Measurements from ENCODE around the gene KAZN.

The KAZN gene

GRCh38 chr1:14705824-14706223 is 107.3 kb downstream of the KAZN start:
- no peak for FAIRE-seq
- no peak for DNase-seq (ENCODE audit: insufficient read length, low spot score)

- FAIRE-seq (no peak), DNase-seq (ENCODE audit: insufficient read length, low spot score) (no peak)
These were observed 108.1 kb downstream of the KAZN start for GRCh38 chr1:14706631-14707030.

GRCh38 chr1:14707531-14708445 is 109.3 kb downstream of the KAZN start:
- no peak for DNase-seq (ENCODE audit: insufficient read length, low spot score)
- no peak for FAIRE-seq

- FAIRE-seq = no peak
- DNase-seq (ENCODE audit: insufficient read length, low spot score) = no peak
These were observed 111.8 kb downstream of the KAZN start for GRCh38 chr1:14710331-14710730.

GRCh38 chr1:14712136-14712535 is 113.7 kb downstream of the KAZN start:
- no peak for FAIRE-seq

GRCh38 chr1:14713077-14713476 is 114.6 kb downstream of the KAZN start:
- DNase-seq (ENCODE audit: insufficient read length, low spot score) (no peak), FAIRE-seq (no peak)

More at GRCh38 chr1:14712136-14712535, 113.7 kb downstream of the KAZN start:
- DNase-seq (ENCODE audit: insufficient read length, low spot score) = no peak

GRCh38 chr1:14715266-14715665 is 116.8 kb downstream of the KAZN start:
- no peak for FAIRE-seq
- DNase-seq (ENCODE audit: insufficient read length, low spot score) = no peak

- DNase-seq (ENCODE audit: insufficient read length, low spot score) (no peak), FAIRE-seq (no peak)
These were observed 117.3 kb downstream of the KAZN start for GRCh38 chr1:14715802-14716201.

GRCh38 chr1:14716474-14716873 is 118.0 kb downstream of the KAZN start:
- DNase-seq (ENCODE audit: insufficient read length, low spot score) (no peak), FAIRE-seq (no peak)

- FAIRE-seq = no peak
- DNase-seq (ENCODE audit: insufficient read length, low spot score) = no peak
These were observed 120.0 kb downstream of the KAZN start for GRCh38 chr1:14718476-14718875.

GRCh38 chr1:14723401-14723800 is 124.9 kb downstream of the KAZN start:
- no peak for FAIRE-seq

GRCh38 chr1:14724246-14724645 is 125.8 kb downstream of the KAZN start:
- FAIRE-seq = no peak
- DNase-seq (ENCODE audit: insufficient read length, low spot score) = no peak

More at GRCh38 chr1:14723401-14723800, 124.9 kb downstream of the KAZN start:
- no peak for DNase-seq (ENCODE audit: insufficient read length, low spot score)

- no peak for DNase-seq (ENCODE audit: insufficient read length, low spot score)
- no peak for FAIRE-seq
These were observed 126.2 kb downstream of the KAZN start for GRCh38 chr1:14724678-14725077.

GRCh38 chr1:14725238-14725637 is 126.8 kb downstream of the KAZN start:
- FAIRE-seq (no peak), DNase-seq (ENCODE audit: insufficient read length, low spot score) (no peak)

- DNase-seq (ENCODE audit: insufficient read length, low spot score) (no peak), FAIRE-seq (no peak)
These were observed 127.2 kb downstream of the KAZN start for GRCh38 chr1:14725695-14726094.

- FAIRE-seq (no peak), DNase-seq (ENCODE audit: insufficient read length, low spot score) (no peak)
These were observed 128.1 kb downstream of the KAZN start for GRCh38 chr1:14726606-14727005.

GRCh38 chr1:14728516-14728915 is 130.0 kb downstream of the KAZN start:
- FAIRE-seq = no peak
- no peak for DNase-seq (ENCODE audit: insufficient read length, low spot score)

GRCh38 chr1:14732728-14733047 is 134.2 kb downstream of the KAZN start:
- FAIRE-seq (no peak), DNase-seq (ENCODE audit: insufficient read length, low spot score) (no peak)

GRCh38 chr1:14733048-14733778 is 134.7 kb downstream of the KAZN start:
- FAIRE-seq = no peak
- no peak for DNase-seq (ENCODE audit: insufficient read length, low spot score)

GRCh38 chr1:14733779-14734140 is 135.3 kb downstream of the KAZN start:
- DNase-seq (ENCODE audit: insufficient read length, low spot score) = no peak
- FAIRE-seq = no peak

GRCh38 chr1:14735841-14736240 is 137.4 kb downstream of the KAZN start:
- DNase-seq (ENCODE audit: insufficient read length, low spot score) = no peak
- FAIRE-seq = no peak

- FAIRE-seq (no peak), DNase-seq (ENCODE audit: insufficient read length, low spot score) (no peak)
These were observed 139.1 kb downstream of the KAZN start for GRCh38 chr1:14737561-14738094.

Measured in GM19239 (cell line).